ENCODE data around the gene PRAC1. TPM values are rescaled to one million over a fixed set of nuclear protein-coding genes. Genes with fewer than 3 reads are reported as not detected.

The PRAC1 gene
- total and polyA plus RNA-seq, 2 donors (not counting 1 experiment from before 2014, with no cell fraction given) = not detected

DNA sequence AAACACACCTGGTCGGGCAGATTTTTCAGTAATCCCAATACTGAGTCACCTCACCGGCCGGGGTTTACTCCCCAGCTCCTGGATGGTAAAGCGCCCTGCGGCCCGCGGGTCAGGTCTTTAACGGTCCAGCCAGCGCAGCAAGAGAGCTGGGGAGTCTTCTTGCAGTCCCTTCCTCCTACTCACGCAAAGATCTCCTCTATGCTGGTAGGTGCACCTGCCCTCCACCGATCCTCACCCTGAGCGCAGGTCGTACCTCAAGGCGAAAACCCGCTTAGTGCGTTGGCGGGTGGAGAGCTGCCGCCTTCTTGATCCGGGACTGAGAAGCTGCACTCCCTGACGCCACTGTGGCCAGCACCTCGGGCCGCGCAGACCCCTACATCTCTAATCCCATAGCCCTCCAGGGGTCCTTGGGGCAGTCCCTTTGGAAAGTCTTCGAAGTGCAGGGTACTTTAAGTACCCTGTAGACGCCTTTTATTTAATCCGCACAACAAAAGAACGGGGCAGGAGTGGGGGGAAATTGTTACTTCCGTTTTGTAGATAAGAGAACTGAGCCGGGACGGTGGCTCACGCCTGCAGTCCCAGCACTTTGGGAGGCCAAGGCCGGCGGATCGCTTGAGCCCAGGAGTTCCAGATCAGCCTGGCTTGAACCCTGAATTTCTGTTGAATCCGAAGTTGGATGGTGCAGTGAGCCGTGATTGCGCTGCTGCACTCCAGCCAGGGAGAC lies 16.6 kb upstream of the PRAC1 start:
- POLR2A ChIA-PET = interaction anchor here (0.6 kb wide), 1 partner anchor 29 kb away, joined by 5 read pairs; no protein-coding TSS in a partner anchor
- Histone ChIP-seq H3K4me2 (replicated peaks; ENCODE audit: low read depth, low read length, poor library complexity, severe bottlenecking) (peak overlapping the region; percentile 51), H3K36me3 (replicated peaks in 1 of 2; ENCODE audit: control extremely low read depth in 1 of 2, control insufficient read depth in 1 of 2, extremely low read depth in 1 of 2, insufficient read depth in 2 of 2, low read length in 1 of 2) (no peaks in the 10 kb centered on the region), H3K4me1 (ENCODE audit: control insufficient read depth in 2 of 2, insufficient read depth in 2 of 2, low read length in 2 of 2) (peaks cover 8 to 15% of the 10 kb centered on the region in 2 donors), H3K27me3 (replicated peaks in 1 of 4; ENCODE audit: control extremely low read depth in 1 of 4, control insufficient read depth in 3 of 4, insufficient read depth in 4 of 4, low read length in 3 of 4) (peaks cover 1 to 90% (median 57%) of the 10 kb centered on the region in 4 experiments), H3K4me3 (ENCODE audit: control extremely low read depth in 1 of 5, extremely low read depth in 1 of 5, insufficient read depth in 1 of 5, low read depth in 2 of 5, low read length in 4 of 5) (peak overlapping the region in 1 of 5 experiments; percentile 19), H3K9ac (ENCODE audit: low read length) (no peak overlapping the region), H3K9me3 (ENCODE audit: control extremely low read depth in 1 of 3, control insufficient read depth in 2 of 3, insufficient read depth in 1 of 3, low read length in 2 of 3) (peaks cover 4 to 31% (median 4%) of the 10 kb centered on the region in 3 donors), H4K20me1 (ENCODE audit: control insufficient read depth, insufficient read depth, low read length, poor library complexity, severe bottlenecking) (no peaks in the 10 kb centered on the region), H2AFZ (ENCODE audit: insufficient read depth, low read depth, low read length, poor library complexity, severe bottlenecking) (peak overlapping the region; percentile 33), H3K27ac (ENCODE audit: low read length in 2 of 2) (no peak overlapping the region), H3K79me2 (ENCODE audit: control insufficient read depth, insufficient read depth, low read length) (no peaks in the 10 kb centered on the region)
- Mint-ChIP-seq H3K27ac (peak overlapping the region; percentile 2), H3K9me3 (ENCODE audit: insufficient read depth) (no peaks in the 10 kb centered on the region), H3K4me1 (peaks cover 7% of the 10 kb centered on the region), H3K27me3 (peaks cover 79% of the 10 kb centered on the region), H3K4me3 (peak overlapping the region; percentile 52)
- WGBS (ENCODE audit: insufficient coverage) = 12% methylated on average over 32 of the region's 37 CpGs
- intact Hi-C loops (cut with micrococcal nuclease) = no loop called here
- CTCF ChIA-PET = interaction anchor here (1.6 kb wide), 1 partner anchor 15 kb away, joined by 5 read pairs; no protein-coding TSS in a partner anchor
- ATAC-seq (ENCODE audit: low read depth) (no peak), DNase-seq (peak; percentile 57)
- TF ChIP-seq EZH2 (IDR thresholded peaks at IDR 0.05; ENCODE audit: borderline replicate concordance, insufficient read depth, low read depth, low read length, poor library complexity, severe bottlenecking) = peak; percentile 7
- TF ChIP-seq, protein P1, sequence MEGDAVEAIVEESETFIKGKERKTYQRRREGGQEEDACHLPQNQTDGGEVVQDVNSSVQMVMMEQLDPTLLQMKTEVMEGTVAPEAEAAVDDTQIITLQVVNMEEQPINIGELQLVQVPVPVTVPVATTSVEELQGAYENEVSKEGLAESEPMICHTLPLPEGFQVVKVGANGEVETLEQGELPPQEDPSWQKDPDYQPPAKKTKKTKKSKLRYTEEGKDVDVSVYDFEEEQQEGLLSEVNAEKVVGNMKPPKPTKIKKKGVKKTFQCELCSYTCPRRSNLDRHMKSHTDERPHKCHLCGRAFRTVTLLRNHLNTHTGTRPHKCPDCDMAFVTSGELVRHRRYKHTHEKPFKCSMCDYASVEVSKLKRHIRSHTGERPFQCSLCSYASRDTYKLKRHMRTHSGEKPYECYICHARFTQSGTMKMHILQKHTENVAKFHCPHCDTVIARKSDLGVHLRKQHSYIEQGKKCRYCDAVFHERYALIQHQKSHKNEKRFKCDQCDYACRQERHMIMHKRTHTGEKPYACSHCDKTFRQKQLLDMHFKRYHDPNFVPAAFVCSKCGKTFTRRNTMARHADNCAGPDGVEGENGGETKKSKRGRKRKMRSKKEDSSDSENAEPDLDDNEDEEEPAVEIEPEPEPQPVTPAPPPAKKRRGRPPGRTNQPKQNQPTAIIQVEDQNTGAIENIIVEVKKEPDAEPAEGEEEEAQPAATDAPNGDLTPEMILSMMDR (IDR thresholded peaks at IDR 0.05) = no peak

DNA sequence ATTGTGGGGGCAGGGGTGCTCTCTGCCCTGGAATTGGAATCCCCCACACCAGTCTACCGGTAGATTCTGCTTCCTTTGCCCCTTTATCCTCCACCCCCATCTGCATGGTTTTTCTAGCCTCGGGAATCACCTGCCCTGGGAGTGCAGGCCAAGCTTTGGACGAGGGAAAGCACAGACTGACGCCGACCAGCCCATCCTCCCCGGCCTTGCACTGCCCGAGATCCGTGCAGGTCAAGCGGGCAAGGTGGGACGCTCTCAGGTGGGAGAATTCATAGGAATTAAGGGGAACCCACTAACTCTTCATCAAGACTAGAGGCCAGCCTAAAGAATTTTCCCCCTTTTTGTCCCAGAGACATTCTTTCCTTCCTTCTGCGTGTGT lies 16.1 kb upstream of the PRAC1 start:
- Histone ChIP-seq H3K36me3 (replicated peaks in 1 of 2; ENCODE audit: control extremely low read depth in 1 of 2, control insufficient read depth in 1 of 2, extremely low read depth in 1 of 2, insufficient read depth in 2 of 2, low read length in 1 of 2) (no peaks in the 10 kb centered on the region), H3K27me3 (replicated peaks in 1 of 4; ENCODE audit: control extremely low read depth in 1 of 4, control insufficient read depth in 3 of 4, insufficient read depth in 4 of 4, low read length in 3 of 4) (peaks cover 1 to 90% (median 57%) of the 10 kb centered on the region in 4 experiments), H2AFZ (ENCODE audit: insufficient read depth, low read depth, low read length, poor library complexity, severe bottlenecking) (no peak overlapping the region), H3K9ac (ENCODE audit: low read length) (no peak overlapping the region), H3K4me2 (replicated peaks; ENCODE audit: low read depth, low read length, poor library complexity, severe bottlenecking) (no peak overlapping the region), H4K20me1 (ENCODE audit: control insufficient read depth, insufficient read depth, low read length, poor library complexity, severe bottlenecking) (no peaks in the 10 kb centered on the region), H3K27ac (ENCODE audit: low read length in 2 of 2) (no peak overlapping the region), H3K4me1 (ENCODE audit: control insufficient read depth in 2 of 2, insufficient read depth in 2 of 2, low read length in 2 of 2) (peaks cover 11 to 21% of the 10 kb centered on the region in 2 donors), H3K4me3 (ENCODE audit: control extremely low read depth in 1 of 5, extremely low read depth in 1 of 5, insufficient read depth in 1 of 5, low read depth in 2 of 5, low read length in 4 of 5) (no peak overlapping the region), H3K9me3 (ENCODE audit: control extremely low read depth in 1 of 3, control insufficient read depth in 2 of 3, insufficient read depth in 1 of 3, low read length in 2 of 3) (peaks cover 4 to 33% (median 4%) of the 10 kb centered on the region in 3 donors), H3K79me2 (ENCODE audit: control insufficient read depth, insufficient read depth, low read length) (no peaks in the 10 kb centered on the region)
- ChIA-PET CTCF (interaction anchor here (0.7 to 1.8 kb wide), 2 partner anchors 9 to 13 kb away, joined by 3 to 4 read pairs; no protein-coding TSS in a partner anchor), POLR2A (no interaction called here)
- Mint-ChIP-seq H3K27ac (no peak overlapping the region), H3K27me3 (peaks cover 79% of the 10 kb centered on the region), H3K4me1 (peaks cover 11% of the 10 kb centered on the region), H3K4me3 (no peak overlapping the region), H3K9me3 (ENCODE audit: insufficient read depth) (no peaks in the 10 kb centered on the region)
- ATAC-seq (ENCODE audit: low read depth) (no peak), DNase-seq (no peak)
- intact Hi-C loops (cut with micrococcal nuclease) = no loop called here
- 2% methylated on average over 11 of the region's 11 CpGs for WGBS (ENCODE audit: insufficient coverage)
- TF ChIP-seq, protein P1 (IDR thresholded peaks at IDR 0.05) = no peak
- TF ChIP-seq EZH2 (IDR thresholded peaks at IDR 0.05; ENCODE audit: borderline replicate concordance, insufficient read depth, low read depth, low read length, poor library complexity, severe bottlenecking) = no peak
